BE2C (cell line): ENCODE data around the gene AP3B2.

Experiments used
- DNase-seq: peaks from one replicate; pipeline ENCODE4 v3.0.0-alpha.2; 2020
- H3K27me3 ChIP-seq: fragments of 250-450 bp; sonication (Bioruptor Pico); 2 replicates; pipeline ENCODE4 v1.5.1; 2020; ENCODE audit warnings: mild to moderate bottlenecking
- H3K36me3 ChIP-seq: fragments of 250-450 bp; sonication (Bioruptor Pico); 2 replicates; pipeline ENCODE4 v1.5.1; 2020; ENCODE audit warnings: mild to moderate bottlenecking
- H3K4me1 ChIP-seq: fragments of 250-450 bp; sonication (Bioruptor Pico); 2 replicates; pipeline ENCODE4 v1.5.1; 2020
- H3K4me3 ChIP-seq: 2 replicates; pipeline ENCODE4 v1.5.1; 2011; ENCODE audit warnings: low read depth, low read length
- H3K9me3 ChIP-seq: fragments of 250-450 bp; sonication (Bioruptor Pico); 2 replicates; pipeline ENCODE4 v1.5.1; 2020
- TF ChIP-seq, protein P1 (sequence below): IDR thresholded peaks from 2 replicates; pipeline ENCODE4 v1.5.1; 2012; ENCODE audit warnings: mild to moderate bottlenecking, low read depth, low read length

Gene AP3B2

GRCh38 chr15:82689147-82689546, 20.5 kb downstream of the AP3B2 start:
- Histone ChIP-seq H3K9me3 (no peaks in the 10 kb centered on the region; the same call in 1 of the 2 replicates), H3K36me3 (0 out of 2 replicates have a peak, but pooled peaks cover 2% of the 10 kb centered on the region), H3K4me1 (no peaks in the 10 kb centered on the region), H3K27me3 (no peaks in the 10 kb centered on the region), H3K4me3 (no peak overlapping the region)
- no peak for DNase-seq
- TF ChIP-seq, protein P1, sequence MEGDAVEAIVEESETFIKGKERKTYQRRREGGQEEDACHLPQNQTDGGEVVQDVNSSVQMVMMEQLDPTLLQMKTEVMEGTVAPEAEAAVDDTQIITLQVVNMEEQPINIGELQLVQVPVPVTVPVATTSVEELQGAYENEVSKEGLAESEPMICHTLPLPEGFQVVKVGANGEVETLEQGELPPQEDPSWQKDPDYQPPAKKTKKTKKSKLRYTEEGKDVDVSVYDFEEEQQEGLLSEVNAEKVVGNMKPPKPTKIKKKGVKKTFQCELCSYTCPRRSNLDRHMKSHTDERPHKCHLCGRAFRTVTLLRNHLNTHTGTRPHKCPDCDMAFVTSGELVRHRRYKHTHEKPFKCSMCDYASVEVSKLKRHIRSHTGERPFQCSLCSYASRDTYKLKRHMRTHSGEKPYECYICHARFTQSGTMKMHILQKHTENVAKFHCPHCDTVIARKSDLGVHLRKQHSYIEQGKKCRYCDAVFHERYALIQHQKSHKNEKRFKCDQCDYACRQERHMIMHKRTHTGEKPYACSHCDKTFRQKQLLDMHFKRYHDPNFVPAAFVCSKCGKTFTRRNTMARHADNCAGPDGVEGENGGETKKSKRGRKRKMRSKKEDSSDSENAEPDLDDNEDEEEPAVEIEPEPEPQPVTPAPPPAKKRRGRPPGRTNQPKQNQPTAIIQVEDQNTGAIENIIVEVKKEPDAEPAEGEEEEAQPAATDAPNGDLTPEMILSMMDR, result no peak

GRCh38 chr15:82688691-82689090, 21.0 kb downstream of the AP3B2 start:
- no peaks in the 10 kb centered on the region; the same call in 1 of the 2 replicates for H3K9me3 ChIP-seq
- DNase-seq, result no peak
- 0 out of 2 replicates have a peak, but pooled peaks cover 2% of the 10 kb centered on the region for H3K36me3 ChIP-seq
- no peak overlapping the region for H3K4me3 ChIP-seq
- TF ChIP-seq, protein P1, result no peak
- no peaks in the 10 kb centered on the region for H3K27me3 ChIP-seq
- no peaks in the 10 kb centered on the region for H3K4me1 ChIP-seq

GRCh38 chr15:82681371-82681770, 28.3 kb downstream of the AP3B2 start:
- TF ChIP-seq, protein P1, result no peak
- DNase-seq, result no peak
- Histone ChIP-seq H3K27me3 (0 out of 2 replicates have a peak, but pooled peaks cover 6% of the 10 kb centered on the region), H3K36me3 (0 out of 2 replicates have a peak, but pooled peaks cover 2% of the 10 kb centered on the region), H3K4me1 (no peaks in the 10 kb centered on the region), H3K9me3 (no peaks in the 10 kb centered on the region), H3K4me3 (no peak overlapping the region)

- H3K36me3 ChIP-seq, result no peaks in the 10 kb centered on the region
- DNase-seq, result peak; percentile 61
- TF ChIP-seq, protein P1, result peak; percentile 20; the same call in 1 of the 2 replicates
- H3K4me3 ChIP-seq, result peak overlapping the region; percentile 63
- H3K27me3 ChIP-seq, result 0 out of 2 replicates have a peak, but pooled peaks cover 6% of the 10 kb centered on the region
- H3K4me1 ChIP-seq, result no peaks in the 10 kb centered on the region
- no peaks in the 10 kb centered on the region for H3K9me3 ChIP-seq
Observed at GRCh38 chr15:82680200-82681102, 29.2 kb downstream of the AP3B2 start.

DNA sequence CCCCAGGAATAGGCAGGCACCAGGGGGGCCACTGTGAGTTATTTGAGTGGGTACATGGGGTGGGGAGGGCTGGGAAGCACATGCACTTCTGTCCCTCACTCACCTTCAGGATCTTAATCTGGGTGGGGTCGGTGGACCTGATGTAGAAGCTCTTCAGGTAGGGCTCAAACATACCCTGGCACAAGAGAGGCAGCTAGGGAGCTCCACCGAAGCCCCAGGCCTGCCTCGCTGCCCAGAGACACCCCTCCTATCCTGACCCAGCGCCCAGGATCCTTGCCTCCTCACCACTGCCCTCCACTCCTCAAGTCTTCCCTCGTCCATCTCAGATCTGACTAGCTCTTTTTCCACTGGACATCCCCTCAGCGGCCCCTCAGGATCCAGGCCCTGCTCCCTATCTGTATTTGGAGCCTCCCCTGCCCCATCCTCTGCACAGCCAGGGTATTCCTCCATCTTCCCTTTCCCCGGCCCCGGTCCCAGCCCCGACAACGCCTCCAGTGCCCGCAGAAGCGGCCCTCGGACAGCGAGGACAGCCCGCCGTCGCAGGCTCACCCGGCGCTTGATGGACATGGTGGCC, 30.0 kb downstream of the AP3B2 start:
- Histone ChIP-seq H3K27me3 (0 out of 2 replicates have a peak, but pooled peaks cover 6% of the 10 kb centered on the region), H3K4me1 (no peaks in the 10 kb centered on the region), H3K9me3 (no peaks in the 10 kb centered on the region), H3K36me3 (no peaks in the 10 kb centered on the region), H3K4me3 (peak overlapping the region; percentile 28)
- no peak for DNase-seq
- TF ChIP-seq, protein P1, result no peak
